ENCODE results near the gene BPIFB4. TPM values are rescaled to one million over a fixed set of nuclear protein-coding genes. Genes with fewer than 3 reads are reported as not detected.

Gene BPIFB4
- total and polyA plus RNA-seq, 2 experiments from 2014 or later = not detected

- TF ChIP-seq EZH2 (IDR thresholded peaks at IDR 0.05; ENCODE audit: borderline replicate concordance) (no peak), CTCF (IDR thresholded peaks at IDR 0.05; ENCODE audit: poor library complexity) (no peak), EZH2phosphoT487 (IDR thresholded peaks at IDR 0.05; ENCODE audit: low read depth, severe bottlenecking, unreplicated experiment) (no peak)
- no peak for DNase-seq (ENCODE audit: low spot score)
- Histone ChIP-seq H3K79me2 (no peaks in the 10 kb centered on the region), H3K4me2 (no peak overlapping the region), H2AFZ (no peak overlapping the region), H3K36me3 (replicated peaks; ENCODE audit: insufficient read depth, low read depth) (no peaks in the 10 kb centered on the region), H3K27ac (no peak overlapping the region), H3K4me1 (ENCODE audit: insufficient read depth) (no peaks in the 10 kb centered on the region), H3K4me3 (no peak overlapping the region), H3K9me2 (replicated peaks; ENCODE audit: insufficient read depth) (no peaks in the 10 kb centered on the region), H4K20me1 (ENCODE audit: insufficient read depth, poor library complexity, severe bottlenecking) (no peaks in the 10 kb centered on the region), H3K9me3 (ENCODE audit: low read depth) (no peaks in the 10 kb centered on the region), H3K27me3 (no peaks in the 10 kb centered on the region)
- 91% methylated on average over 11 of the region's 11 CpGs for WGBS (ENCODE audit: low lambda C conversion rate, missing lambda C conversion rate)
Measured at GRCh38 chr20:33133373-33133941, 54.0 kb downstream of the BPIFB4 start.

GRCh38 chr20:33137195-33137594 is 57.8 kb downstream of the BPIFB4 start:
- no peak overlapping the region for H3K4me2 ChIP-seq
- no peaks in the 10 kb centered on the region for H3K9me3 ChIP-seq (ENCODE audit: low read depth)
- 81% methylated on average over 3 of the region's 3 CpGs for WGBS (ENCODE audit: low lambda C conversion rate, missing lambda C conversion rate)
- H3K27me3 ChIP-seq = peaks cover 12% of the 10 kb centered on the region
- DNase-seq (ENCODE audit: low spot score) = no peak
- no peaks in the 10 kb centered on the region for H3K79me2 ChIP-seq
- H3K36me3 ChIP-seq (replicated peaks; ENCODE audit: insufficient read depth, low read depth) = no peaks in the 10 kb centered on the region
- no peak overlapping the region for H3K27ac ChIP-seq
- H2AFZ ChIP-seq = no peak overlapping the region
- H3K4me1 ChIP-seq (ENCODE audit: insufficient read depth) = no peaks in the 10 kb centered on the region
- no peaks in the 10 kb centered on the region for H3K9me2 ChIP-seq (replicated peaks; ENCODE audit: insufficient read depth)
- no peaks in the 10 kb centered on the region for H4K20me1 ChIP-seq (ENCODE audit: insufficient read depth, poor library complexity, severe bottlenecking)
- TF ChIP-seq EZH2 (IDR thresholded peaks at IDR 0.05; ENCODE audit: borderline replicate concordance) (no peak), EZH2phosphoT487 (IDR thresholded peaks at IDR 0.05; ENCODE audit: low read depth, severe bottlenecking, unreplicated experiment) (no peak), CTCF (IDR thresholded peaks at IDR 0.05; ENCODE audit: poor library complexity) (no peak)
- no peak overlapping the region for H3K4me3 ChIP-seq

DNA sequence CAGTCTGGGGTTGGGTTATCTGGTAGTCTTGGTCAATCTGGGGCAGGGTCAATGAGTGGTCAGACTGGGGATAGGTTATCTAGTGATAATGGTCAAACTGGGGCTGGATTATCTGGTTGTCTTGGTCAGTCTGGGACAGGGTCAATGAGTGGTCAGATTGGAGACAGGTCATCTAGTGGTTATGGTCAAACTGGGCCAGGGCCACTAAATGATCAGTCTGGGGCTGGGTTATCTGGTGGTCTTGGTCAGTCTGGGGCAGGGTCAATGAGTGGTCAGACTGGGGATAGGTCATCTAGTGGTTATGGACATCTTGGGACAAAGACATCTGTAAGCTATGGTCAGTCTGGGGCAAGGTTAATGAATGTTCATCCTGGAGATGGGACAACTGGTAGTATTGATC is 60.0 kb downstream of the BPIFB4 start:
- H3K27ac ChIP-seq = no peak overlapping the region
- no peaks in the 10 kb centered on the region for H3K79me2 ChIP-seq
- no peak overlapping the region for H3K4me2 ChIP-seq
- peaks cover 18% of the 10 kb centered on the region for H3K27me3 ChIP-seq
- no peaks in the 10 kb centered on the region for H3K9me3 ChIP-seq (ENCODE audit: low read depth)
- no peaks in the 10 kb centered on the region for H3K36me3 ChIP-seq (replicated peaks; ENCODE audit: insufficient read depth, low read depth)
- H3K9me2 ChIP-seq (replicated peaks; ENCODE audit: insufficient read depth) = no peaks in the 10 kb centered on the region
- TF ChIP-seq CTCF (IDR thresholded peaks at IDR 0.05; ENCODE audit: poor library complexity) (no peak), EZH2phosphoT487 (IDR thresholded peaks at IDR 0.05; ENCODE audit: low read depth, severe bottlenecking, unreplicated experiment) (no peak), EZH2 (IDR thresholded peaks at IDR 0.05; ENCODE audit: borderline replicate concordance) (no peak)
- H4K20me1 ChIP-seq (ENCODE audit: insufficient read depth, poor library complexity, severe bottlenecking) = no peaks in the 10 kb centered on the region
- no peaks in the 10 kb centered on the region for H3K4me1 ChIP-seq (ENCODE audit: insufficient read depth)
- no peak for DNase-seq (ENCODE audit: low spot score)
- no peak overlapping the region for H2AFZ ChIP-seq
- no peak overlapping the region for H3K4me3 ChIP-seq

GRCh38 chr20:33145521-33145920 is 66.1 kb downstream of the BPIFB4 start:
- Histone ChIP-seq H3K36me3 (replicated peaks; ENCODE audit: insufficient read depth, low read depth) (no peaks in the 10 kb centered on the region), H3K4me3 (no peak overlapping the region), H3K27ac (no peak overlapping the region), H3K9me2 (replicated peaks; ENCODE audit: insufficient read depth) (no peaks in the 10 kb centered on the region), H3K27me3 (peaks cover 25% of the 10 kb centered on the region), H3K9me3 (ENCODE audit: low read depth) (no peaks in the 10 kb centered on the region), H4K20me1 (ENCODE audit: insufficient read depth, poor library complexity, severe bottlenecking) (no peaks in the 10 kb centered on the region), H3K4me1 (ENCODE audit: insufficient read depth) (no peaks in the 10 kb centered on the region), H3K79me2 (no peaks in the 10 kb centered on the region), H3K4me2 (no peak overlapping the region), H2AFZ (no peak overlapping the region)
- DNase-seq (ENCODE audit: low spot score) = no peak
- WGBS (ENCODE audit: low lambda C conversion rate, missing lambda C conversion rate) = 76% methylated on average over 5 of the region's 5 CpGs
- TF ChIP-seq CTCF (IDR thresholded peaks at IDR 0.05; ENCODE audit: poor library complexity) = no peak
- no peak for TF ChIP-seq EZH2 (IDR thresholded peaks at IDR 0.05; ENCODE audit: borderline replicate concordance)
- TF ChIP-seq EZH2phosphoT487 (IDR thresholded peaks at IDR 0.05; ENCODE audit: low read depth, severe bottlenecking, unreplicated experiment) = no peak

Data from hepatocyte (in vitro differentiated cells).